Kidney epithelial cell (primary cell): ENCODE measurements around the gene ATXN1. TPM values are rescaled to one million over a fixed set of nuclear protein-coding genes. Genes with fewer than 3 reads are reported as not detected.
"Not testable (repeated sequence)": the region's sequence is repeated elsewhere in the genome, so short reads cannot be mapped to it uniquely, and the experiment has no call there.

ENCODE experiments used
- DNase-seq: peaks from one replicate; pipeline ENCODE4 v3.0.0-alpha.2; 2010; ENCODE audit warnings: low read depth
- H3K27me3 ChIP-seq: 2 replicates; pipeline ENCODE4 v1.6.0; 2011; ENCODE audit warnings: low read length; ENCODE audit not compliant: control insufficient read depth, insufficient read depth
- H3K36me3 ChIP-seq: 2 replicates; pipeline ENCODE4 v1.5.1; 2011; ENCODE audit warnings: low read length; ENCODE audit not compliant: control insufficient read depth, insufficient read depth
- H3K4me3 ChIP-seq: 2 replicates; pipeline ENCODE4 v1.5.1; 2011; ENCODE audit warnings: low read depth, mild to moderate bottlenecking, control low read depth, low read length
- CTCF ChIP-seq: IDR thresholded peaks from 2 replicates; pipeline ENCODE4 v1.5.1; 2011; ENCODE audit warnings: mild to moderate bottlenecking, moderate library complexity, low read length, control low read depth, inconsistent platforms; ENCODE audit not compliant: insufficient read depth, poor library complexity, severe bottlenecking
- total RNA-seq: library from RNA; depleted of rRNA; stranded (reverse); fragments of >200 nt; gene quantifications from 2 replicates; pipeline ENCODE4 v1.2.3, GENCODE V29; 2015

The ATXN1 gene
- total RNA-seq, 1 donor from 2014 or later, result 12.5 TPM

GRCh38 chr6:16461491-16461890 is 299.8 kb downstream of the ATXN1 start:
- TF ChIP-seq CTCF, result no peak
- no peak for DNase-seq
- no peaks in the 10 kb centered on the region for H3K36me3 ChIP-seq
- no peak overlapping the region for H3K4me3 ChIP-seq
- H3K27me3 ChIP-seq, result no peaks in the 10 kb centered on the region

- not testable (repeated sequence) for DNase-seq, H3K27me3 ChIP-seq, H3K36me3 ChIP-seq, H3K4me3 ChIP-seq
Measured at GRCh38 chr6:16459472-16459871, 301.8 kb downstream of the ATXN1 start.

DNA sequence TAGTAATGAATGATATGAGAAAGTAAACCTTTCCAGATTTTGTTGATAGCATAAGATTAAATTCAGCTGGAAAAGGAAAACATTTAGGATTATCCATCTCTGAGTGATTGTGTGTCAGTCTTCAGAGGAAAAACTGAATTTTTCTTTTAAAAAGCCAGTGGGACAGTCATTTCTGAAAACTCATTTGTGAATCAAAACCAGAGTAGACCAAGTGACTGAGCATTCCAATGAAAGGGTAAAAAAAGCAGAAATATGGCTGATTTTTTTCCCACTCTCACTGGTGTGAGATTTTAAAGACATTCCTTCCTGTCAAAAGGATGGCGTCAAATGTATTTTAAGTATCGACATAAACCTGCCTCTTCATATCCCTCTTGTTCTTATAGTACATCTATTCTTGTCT is 308.9 kb downstream of the ATXN1 start:
- Histone ChIP-seq H3K4me3 (no peak overlapping the region), H3K36me3 (no peaks in the 10 kb centered on the region), H3K27me3 (no peaks in the 10 kb centered on the region)
- TF ChIP-seq CTCF, result no peak
- no peak for DNase-seq

DNA sequence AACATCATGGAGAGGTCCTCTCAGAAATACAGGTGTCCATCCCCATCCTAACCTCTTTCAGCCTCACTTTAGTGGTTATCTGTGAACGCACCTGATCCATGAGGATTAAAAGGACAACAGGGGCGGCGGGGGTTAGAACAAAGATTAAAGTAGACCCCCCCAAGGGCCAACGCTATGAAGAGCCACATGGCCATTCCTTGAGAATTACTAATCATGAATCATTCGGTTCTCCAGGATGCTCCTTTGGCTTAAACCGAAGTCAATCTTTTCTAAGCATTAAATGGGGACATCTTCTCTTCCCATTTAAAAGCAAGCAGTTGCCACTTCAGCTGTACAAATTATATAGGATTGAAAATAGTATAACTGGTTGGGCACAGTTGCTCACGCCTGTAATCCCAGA is 310.4 kb downstream of the ATXN1 start:
- H3K36me3 ChIP-seq, result no peaks in the 10 kb centered on the region
- TF ChIP-seq CTCF, result no peak
- no peak for DNase-seq
- H3K4me3 ChIP-seq, result no peak overlapping the region
- H3K27me3 ChIP-seq, result no peaks in the 10 kb centered on the region

DNA sequence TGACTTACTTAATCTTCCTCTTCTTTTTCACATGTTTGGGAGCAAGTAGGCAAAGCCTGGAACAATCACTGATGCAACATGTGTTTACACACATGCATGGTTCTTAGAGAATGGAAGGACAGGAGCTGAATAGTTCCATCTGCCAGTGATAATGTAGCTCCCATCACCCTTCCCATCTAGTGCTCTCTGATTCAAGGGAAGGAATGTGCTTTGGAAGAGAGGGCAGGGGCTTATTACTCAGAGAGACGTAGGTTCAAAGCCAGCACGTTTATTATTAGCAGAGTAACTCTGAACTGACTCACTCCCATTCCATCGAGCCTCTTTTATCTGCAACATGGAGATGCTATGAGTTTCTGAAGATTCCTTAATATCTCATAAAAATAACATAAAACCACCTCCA is 311.0 kb downstream of the ATXN1 start:
- no peak for TF ChIP-seq CTCF
- Histone ChIP-seq H3K4me3 (no peak overlapping the region), H3K36me3 (no peaks in the 10 kb centered on the region), H3K27me3 (no peaks in the 10 kb centered on the region)
- peak; percentile 21 for DNase-seq

- Histone ChIP-seq H3K27me3 (no peaks in the 10 kb centered on the region), H3K36me3 (no peaks in the 10 kb centered on the region), H3K4me3 (no peak overlapping the region)
- no peak for TF ChIP-seq CTCF
- DNase-seq, result no peak
Measured at GRCh38 chr6:16446273-16446672, 315.0 kb downstream of the ATXN1 start.

- H3K27me3 ChIP-seq, result no peaks in the 10 kb centered on the region
- DNase-seq, result no peak
- H3K4me3 ChIP-seq, result no peak overlapping the region
- H3K36me3 ChIP-seq, result no peaks in the 10 kb centered on the region
- no peak for TF ChIP-seq CTCF
Measured at GRCh38 chr6:16442031-16442430, 319.2 kb downstream of the ATXN1 start.
